Chondrocyte (in vitro differentiated cells): Measurements from ENCODE around the gene CDK5RAP3. TPM values are rescaled to one million over a fixed set of nuclear protein-coding genes. Genes with fewer than 3 reads are reported as not detected.

Experiments
- DNase-seq: peaks from one replicate; pipeline ENCODE4 v3.0.0; 2021; ENCODE audit warnings: mixed read lengths, low spot score
- H3K27ac Mint-ChIP-seq: one replicate; pipeline ENCODE4 v1.8.0; 2021; ENCODE audit warnings: mild to moderate bottlenecking, moderate library complexity, mixed read lengths; ENCODE audit not compliant: unreplicated experiment
- H3K27me3 Mint-ChIP-seq: 2 replicates; pipeline ENCODE4 v1.8.0; 2021; ENCODE audit warnings: low read depth, mixed read lengths
- H3K36me3 Mint-ChIP-seq: 2 replicates; pipeline ENCODE4 v1.8.0; 2021; ENCODE audit warnings: low read depth, mixed read lengths
- H3K4me1 Mint-ChIP-seq: 2 replicates; pipeline ENCODE4 v1.8.0; 2021; ENCODE audit warnings: low read depth, mild to moderate bottlenecking, mixed read lengths
- H3K4me3 Mint-ChIP-seq: one replicate; pipeline ENCODE4 v1.8.0; 2021; ENCODE audit warnings: mild to moderate bottlenecking, moderate library complexity, mixed read lengths; ENCODE audit not compliant: unreplicated experiment
- H3K9me3 Mint-ChIP-seq: 2 replicates; pipeline ENCODE4 v1.8.0; 2021; ENCODE audit warnings: low read depth, mixed read lengths
- CTCF ChIP-seq: fragments of 200-600 bp; sonication (generic); IDR thresholded peaks from 2 replicates; pipeline ENCODE4 v1.5.0; 2021; ENCODE audit warnings: antibody characterized with exemption, mild to moderate bottlenecking, moderate library complexity
- total RNA-seq: library from RNA; stranded (reverse); gene quantifications from 3 replicates; pipeline ENCODE4 v1.2.1, GENCODE V29; 2021

Gene CDK5RAP3
- total RNA-seq, 1 donor from 2014 or later, result 99.2 TPM

- H3K4me3 Mint-ChIP-seq, result peak overlapping the region; percentile 61
- H3K9me3 Mint-ChIP-seq, result no peaks in the 10 kb centered on the region
- no peak for DNase-seq
- H3K27me3 Mint-ChIP-seq, result no peaks in the 10 kb centered on the region
- TF ChIP-seq CTCF, result no peak
- peaks cover 30% of the 10 kb centered on the region for H3K4me1 Mint-ChIP-seq
- H3K36me3 Mint-ChIP-seq, result peaks cover 8% of the 10 kb centered on the region
- H3K27ac Mint-ChIP-seq, result peak overlapping the region; percentile 5
Measured at GRCh38 chr17:47969930-47970724, 786 bp upstream of the CDK5RAP3 start.

- Mint-ChIP-seq H3K4me3 (no peak overlapping the region), H3K4me1 (peaks cover 20% of the 10 kb centered on the region), H3K27me3 (no peaks in the 10 kb centered on the region), H3K36me3 (peaks cover 22% of the 10 kb centered on the region), H3K27ac (no peak overlapping the region), H3K9me3 (no peaks in the 10 kb centered on the region)
- no peak for TF ChIP-seq CTCF
- DNase-seq, result no peak
Measured at GRCh38 chr17:47973541-47973940, 2.6 kb downstream of the CDK5RAP3 start.

- Mint-ChIP-seq H3K9me3 (no peaks in the 10 kb centered on the region), H3K36me3 (peaks cover 29% of the 10 kb centered on the region), H3K4me1 (peaks cover 16% of the 10 kb centered on the region), H3K4me3 (no peak overlapping the region), H3K27ac (no peak overlapping the region), H3K27me3 (no peaks in the 10 kb centered on the region)
- DNase-seq, result no peak
- TF ChIP-seq CTCF, result peak; percentile 8
Measured at GRCh38 chr17:47975189-47975822, 4.4 kb downstream of the CDK5RAP3 start.

GRCh38 chr17:47975823-47976205, 4.9 kb downstream of the CDK5RAP3 start:
- Mint-ChIP-seq H3K4me1 (peaks cover 13% of the 10 kb centered on the region), H3K36me3 (peaks cover 31% of the 10 kb centered on the region), H3K27ac (no peak overlapping the region), H3K27me3 (no peaks in the 10 kb centered on the region), H3K9me3 (no peaks in the 10 kb centered on the region), H3K4me3 (no peak overlapping the region)
- no peak for TF ChIP-seq CTCF
- no peak for DNase-seq

- H3K4me3 Mint-ChIP-seq, result no peak overlapping the region
- peaks cover 38% of the 10 kb centered on the region for H3K36me3 Mint-ChIP-seq
- H3K9me3 Mint-ChIP-seq, result no peaks in the 10 kb centered on the region
- peak; percentile 88 for TF ChIP-seq CTCF
- H3K4me1 Mint-ChIP-seq, result no peaks in the 10 kb centered on the region
- no peaks in the 10 kb centered on the region for H3K27me3 Mint-ChIP-seq
- no peak for DNase-seq
- no peak overlapping the region for H3K27ac Mint-ChIP-seq
Measured at GRCh38 chr17:47978324-47978723, 7.4 kb downstream of the CDK5RAP3 start.
